Heart left ventricle (tissue), 16 donors: ENCODE data around the gene DNAJC7. TPM values are rescaled to one million over a fixed set of nuclear protein-coding genes. Genes with fewer than 3 reads are reported as not detected.

ENCODE experiments used
- ATAC-seq, 4 donors: fragments of 200-7000 bp; cut with Tn5 transposase; one replicate each; pipeline ENCODE4 v1.9.1; 2020 to 2022; ENCODE audit warnings: moderate library complexity in 4 of 4, mild to moderate bottlenecking in 3 of 4, moderate number of reproducible peaks in 1 of 4
- DNase-seq, 5 donors: peaks; one replicate each; pipeline ENCODE4 v3.0.0-alpha.2; 2020
- H3K27ac ChIP-seq, 12 donors: fragments of 200-600 bp; sonication (generic) in 4 of 12; one replicate each; pipeline versions ENCODE4 v1.5.0 to v1.8.0; 2016 to 2022; ENCODE audit warnings: mild to moderate bottlenecking in 2 of 12
- H3K27me3 ChIP-seq, 9 donors: fragments of 200-600 bp; sonication (generic) in 2 of 9; one replicate each; pipeline versions ENCODE4 v1.5.1 to v1.8.0; 2016 to 2022; ENCODE audit warnings: mild to moderate bottlenecking in 3 of 9
- H3K36me3 ChIP-seq, 9 donors: fragments of 200-600 bp; sonication (generic) in 2 of 9; one replicate each; pipeline versions ENCODE4 v1.5.0 to v1.8.0; 2018 to 2022; ENCODE audit warnings: mild to moderate bottlenecking in 2 of 9
- H3K4me1 ChIP-seq, 12 donors: fragments of 200-600 bp; sonication (generic) in 4 of 12; one replicate each; pipeline versions ENCODE4 v1.5.0 to v1.8.0; 2016 to 2022; ENCODE audit warnings: mild to moderate bottlenecking in 3 of 12
- H3K4me3 ChIP-seq, 12 donors: fragments of 200-600 bp; sonication (generic) in 4 of 12; one replicate each; pipeline versions ENCODE4 v1.5.0 to v1.8.0; 2017 to 2022; ENCODE audit warnings: mild to moderate bottlenecking in 9 of 12, moderate library complexity in 4 of 12
- H3K9me3 ChIP-seq, 12 donors: fragments of 200-600 bp; sonication (generic) in 4 of 12; one replicate each; pipeline versions ENCODE4 v1.5.0 to v1.8.0; 2016 to 2022; ENCODE audit warnings: mild to moderate bottlenecking in 1 of 12
- CTCF ChIP-seq, 12 donors: fragments of 200-600 bp; sonication (generic) in 4 of 12; IDR thresholded peaks; one replicate each; pipeline versions ENCODE4 v1.5.0 to v1.8.0; 2018 to 2022; ENCODE audit warnings: antibody characterized with exemption in 12 of 12, mild to moderate bottlenecking in 5 of 12
- POLR2A ChIP-seq, 2 donors: fragments of 450-650 bp; IDR thresholded peaks; one replicate each; pipeline ENCODE4 v1.6.1; 2017; ENCODE audit warnings: antibody characterized with exemption in 2 of 2, mild to moderate bottlenecking in 2 of 2, moderate library complexity in 2 of 2
- WGBS, 4 donors: extraction: QIAGEN DNeasy Blood & Tissue Kit in 2 of 4; methylation state at CpG; one replicate each; pipeline versions ENCODE4 v1.1.5 to v1.1.7; 2013 to 2018; 5-methylcytosine and 5-hydroxymethylcytosine counted together
- intact Hi-C, 10 donors: fragments of 100-400 bp; cut with DNase I; formaldehyde crosslinking; loops; one replicate each; pipeline versions ENCODE4 v1.11.1 to v1.14.2; 2022
- polyA plus RNA-seq, 2 donors: library from polyadenylated mRNA; stranded (reverse); fragments of 200-250 nt; gene quantifications; one replicate each; pipeline ENCODE4 v1.2.3, GENCODE V29; 2013
- total RNA-seq, 9 donors: library from RNA; depleted of rRNA in 2 of 9; stranded (reverse); fragments of >200 nt in 2 of 9; fragmentation: NEBNext Ultra II Directional in 3 of 9; extraction: Animal tissue kit (Norgen Biotek cat#: 25700) in 3 of 9; gene quantifications; one replicate each; pipeline versions ENCODE4 v1.1.0 to v1.2.4, GENCODE V29; 2016 to 2023
- donor health status: ischemic (EF 13 %, LVEDD 7.1; RV severe dilation, severe dysfunction).
- donor health status: healthy with polysubstance abuse.
- donor health status: DM: no; HTN: yes; CAD: no.
- donor health status: DM: no; HTN: no; CAD: no.
- donor health status: ischemic (EF 25% LVEDD 6.9; RV normal size, moderate dysfunction).
- donor health status: ischemic (EF 25% LVEDD 5.7; RV mildly dilated, moderate dysfunction).
- donor health status: healthy.
- donor health status: DM: yes; HTN: yes; CAD: no.
- donor health status: ischemic (EF 35%, LVEDD 5.7; RV mildly dilated, moderate dysfunction).
- donor health status: nonischemic (EF 11% LVEDD 7.7; RV severe dilation, severe dysfunction).
- donor health status: DM: yes; HTN: yes; CAD: no.
- donor health status: PGD.
- donor health status: ischemic (EF 29% LVEDD 5.4; RV normal size, mild dysfunction).
- donor health status: nonischemic (EF 23%, LVEDD 6.1; RV moderate dilation, normal function).

Gene DNAJC7
- total and polyA plus RNA-seq, 11 donors = 42.5 to 103 (median 74.7) TPM

- Histone ChIP-seq H3K4me3 (no peak overlapping the region), H3K27ac (no peak overlapping the region), H3K4me1 (peaks cover 0 to 36% (median 14%) of the 10 kb centered on the region in 12 donors), H3K36me3 (peaks cover 0 to 99% (median 92%) of the 10 kb centered on the region in 9 donors), H3K9me3 (no peaks in the 10 kb centered on the region), H3K27me3 (no peaks in the 10 kb centered on the region)
- TF ChIP-seq CTCF (IDR thresholded peaks at IDR 0.05) = no peak
- TF ChIP-seq POLR2A (IDR thresholded peaks at IDR 0.05) = no peak
- DNase-seq = no peak
- intact Hi-C loops = no loop called here
- WGBS, 4 donors = 41 to 69% (median 42%) methylated on average over 2 of the region's 2 CpGs
- ATAC-seq = no peak
These were observed 18.7 kb downstream of the DNAJC7 start for GRCh38 chr17:41998497-41998896.

- H3K9me3 ChIP-seq = no peaks in the 10 kb centered on the region
- no peak overlapping the region for H3K27ac ChIP-seq
- peaks cover 0 to 100% (median 92%) of the 10 kb centered on the region in 9 donors for H3K36me3 ChIP-seq
- no peak overlapping the region for H3K4me3 ChIP-seq
- H3K27me3 ChIP-seq = no peaks in the 10 kb centered on the region
- TF ChIP-seq CTCF (IDR thresholded peaks at IDR 0.05) = no peak
- no peak for TF ChIP-seq POLR2A (IDR thresholded peaks at IDR 0.05)
- intact Hi-C loops = no loop called here
- DNase-seq (no peak), ATAC-seq (no peak)
- H3K4me1 ChIP-seq = peaks cover 0 to 19% (median 13%) of the 10 kb centered on the region in 12 donors
- WGBS, 4 donors = 95 to 100% (median 96%) methylated on average over 2 of the region's 2 CpGs
These were observed 20.4 kb downstream of the DNAJC7 start for GRCh38 chr17:41996855-41997164.

GRCh38 chr17:41992576-41992975, 24.7 kb downstream of the DNAJC7 start:
- DNase-seq (no peak), ATAC-seq (no peak)
- intact Hi-C loops = no loop called here
- peaks cover 0 to 100% (median 100%) of the 10 kb centered on the region in 9 donors for H3K36me3 ChIP-seq
- no peak overlapping the region for H3K27ac ChIP-seq
- 65 to 77% (median 73%) methylated on average over 3 of the region's 3 CpGs for WGBS, 4 donors
- no peaks in the 10 kb centered on the region for H3K4me1 ChIP-seq
- TF ChIP-seq POLR2A (IDR thresholded peaks at IDR 0.05) (no peak), CTCF (IDR thresholded peaks at IDR 0.05) (no peak)
- H3K9me3 ChIP-seq = no peaks in the 10 kb centered on the region
- no peaks in the 10 kb centered on the region for H3K27me3 ChIP-seq
- H3K4me3 ChIP-seq = no peak overlapping the region

- no peaks in the 10 kb centered on the region for H3K9me3 ChIP-seq
- no peaks in the 10 kb centered on the region for H3K4me1 ChIP-seq
- intact Hi-C loops = no loop called here
- H3K27me3 ChIP-seq = no peaks in the 10 kb centered on the region
- TF ChIP-seq CTCF (IDR thresholded peaks at IDR 0.05) = no peak
- TF ChIP-seq POLR2A (IDR thresholded peaks at IDR 0.05) = no peak
- 76 to 95% (median 88%) methylated on average over 5 of the region's 5 CpGs for WGBS, 4 donors
- peaks cover 0 to 100% (median 100%) of the 10 kb centered on the region in 9 donors for H3K36me3 ChIP-seq
- no peak overlapping the region for H3K4me3 ChIP-seq
- no peak overlapping the region for H3K27ac ChIP-seq
- DNase-seq (no peak), ATAC-seq (no peak)
These were observed 27.4 kb downstream of the DNAJC7 start for GRCh38 chr17:41989702-41990419.
